Testis (tissue), 2 donors: Measurements from ENCODE around the gene IL5RA.

Source experiments
- POLR2A ChIP-seq: fragments of 450-650 bp; IDR thresholded peaks from one replicate; pipeline ENCODE4 v1.6.1; 2017; ENCODE audit warnings: antibody characterized with exemption, mild to moderate bottlenecking, moderate library complexity
- TF ChIP-seq, protein P1 (sequence below), 3 experiments: fragments of 450-650 bp in 2 of 3; fragments of 200-600 bp in 1 of 3; sonication (generic) in 1 of 3; IDR thresholded peaks; one replicate each; pipeline ENCODE4 v1.5.1; 2016 to 2019; ENCODE audit warnings: antibody characterized with exemption in 3 of 3, mild to moderate bottlenecking in 2 of 3, moderate library complexity in 1 of 3

DNA sequence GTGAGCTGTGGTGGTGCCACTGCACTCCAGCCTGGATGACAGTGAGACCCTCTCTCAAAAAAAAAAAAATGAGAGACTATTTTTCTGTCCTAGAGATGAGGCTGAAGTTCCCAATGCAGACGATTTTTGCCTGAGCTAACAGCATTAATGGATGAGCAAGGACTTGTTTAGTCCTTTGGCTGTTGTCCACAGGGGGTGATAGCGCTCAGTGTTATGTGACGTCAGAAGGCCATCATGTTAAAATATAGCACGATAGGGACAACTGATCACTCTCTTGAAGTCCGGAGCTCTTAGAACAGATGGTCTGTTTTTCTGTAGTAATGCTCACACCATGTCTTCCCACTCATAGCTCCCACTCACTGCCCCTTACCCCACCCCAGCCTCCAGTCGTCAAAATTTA is 23.3 kb upstream of the IL5RA start:
- TF ChIP-seq POLR2A, result no peak
- TF ChIP-seq, protein P1, sequence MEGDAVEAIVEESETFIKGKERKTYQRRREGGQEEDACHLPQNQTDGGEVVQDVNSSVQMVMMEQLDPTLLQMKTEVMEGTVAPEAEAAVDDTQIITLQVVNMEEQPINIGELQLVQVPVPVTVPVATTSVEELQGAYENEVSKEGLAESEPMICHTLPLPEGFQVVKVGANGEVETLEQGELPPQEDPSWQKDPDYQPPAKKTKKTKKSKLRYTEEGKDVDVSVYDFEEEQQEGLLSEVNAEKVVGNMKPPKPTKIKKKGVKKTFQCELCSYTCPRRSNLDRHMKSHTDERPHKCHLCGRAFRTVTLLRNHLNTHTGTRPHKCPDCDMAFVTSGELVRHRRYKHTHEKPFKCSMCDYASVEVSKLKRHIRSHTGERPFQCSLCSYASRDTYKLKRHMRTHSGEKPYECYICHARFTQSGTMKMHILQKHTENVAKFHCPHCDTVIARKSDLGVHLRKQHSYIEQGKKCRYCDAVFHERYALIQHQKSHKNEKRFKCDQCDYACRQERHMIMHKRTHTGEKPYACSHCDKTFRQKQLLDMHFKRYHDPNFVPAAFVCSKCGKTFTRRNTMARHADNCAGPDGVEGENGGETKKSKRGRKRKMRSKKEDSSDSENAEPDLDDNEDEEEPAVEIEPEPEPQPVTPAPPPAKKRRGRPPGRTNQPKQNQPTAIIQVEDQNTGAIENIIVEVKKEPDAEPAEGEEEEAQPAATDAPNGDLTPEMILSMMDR (IDR thresholded peaks at IDR 0.05), result no peak
